ENCODE measurements around the gene DCT.
"Not testable (repeated sequence)": the region's sequence is repeated elsewhere in the genome, so short reads cannot be mapped to it uniquely, and the experiment has no call there.

Gene DCT

GRCh38 chr13:94479616-94480015, at the start of gene DCT:
TSS of gene DCT (minus strand) at chr13:94479682. CDS start at chr13:94479255, 427 bp downstream.
- DNase-seq, result no peak

DNA sequence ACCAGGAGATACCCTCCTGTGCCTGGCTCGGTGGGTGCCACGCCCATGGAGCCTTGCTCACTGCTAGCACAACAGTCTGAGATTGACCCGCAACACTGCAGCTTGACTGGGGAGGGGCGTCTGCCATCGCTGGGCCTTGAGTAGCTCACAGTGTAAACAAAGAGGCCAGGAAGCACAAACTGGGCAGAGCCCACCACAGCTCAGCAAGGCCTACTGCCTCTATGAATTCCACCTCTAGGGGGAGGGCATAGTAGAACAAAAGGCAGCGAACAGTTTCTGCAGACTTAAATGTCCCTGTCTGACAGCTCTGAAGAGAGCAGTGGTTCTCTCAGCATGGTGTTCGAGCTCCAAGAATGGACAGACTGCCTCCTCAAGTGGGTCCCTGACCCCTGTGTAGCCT, 47.5 kb upstream of the DCT start:
- not testable (repeated sequence) for DNase-seq

DNA sequence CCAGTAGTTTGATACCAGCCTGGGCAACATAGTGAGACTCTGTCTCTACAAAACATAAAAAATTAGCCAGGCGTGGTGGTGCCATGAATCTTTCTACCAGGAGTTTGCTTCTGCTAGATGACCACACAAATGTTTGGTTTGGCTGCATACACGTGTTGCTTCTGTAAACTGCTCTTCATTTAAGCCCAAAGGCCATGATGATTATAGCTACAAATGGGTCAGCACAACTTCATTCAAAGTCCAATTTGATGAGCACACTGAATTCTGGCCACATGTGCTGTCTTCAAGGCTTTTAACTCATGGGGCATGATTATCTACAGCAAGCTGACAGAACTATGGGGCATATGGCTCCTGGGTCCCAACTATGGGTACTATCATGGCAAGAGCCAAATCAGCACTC, 46.3 kb upstream of the DCT start:
- no peak for DNase-seq

DNA sequence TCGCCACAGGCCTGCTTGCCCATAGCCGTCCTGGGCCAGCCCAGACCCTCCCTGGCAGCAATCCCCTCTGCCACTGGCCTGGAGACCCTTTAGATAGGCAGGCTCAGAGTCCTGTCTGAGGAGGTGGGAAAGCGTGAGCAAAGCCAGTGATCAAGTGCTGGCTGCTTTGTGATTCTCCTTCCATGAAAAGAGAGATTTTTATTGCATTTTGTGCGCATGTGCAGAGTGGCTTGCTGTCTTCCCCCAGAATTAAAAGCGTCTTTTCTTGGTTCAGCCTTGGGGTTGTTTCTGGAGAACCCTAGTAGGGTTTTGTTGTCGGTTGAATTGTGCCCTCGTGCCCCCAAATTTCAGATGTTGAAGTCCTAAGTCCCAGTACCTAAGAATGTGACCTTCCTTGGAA, 44.9 kb upstream of the DCT start:
- DNase-seq, result no peak

DNA sequence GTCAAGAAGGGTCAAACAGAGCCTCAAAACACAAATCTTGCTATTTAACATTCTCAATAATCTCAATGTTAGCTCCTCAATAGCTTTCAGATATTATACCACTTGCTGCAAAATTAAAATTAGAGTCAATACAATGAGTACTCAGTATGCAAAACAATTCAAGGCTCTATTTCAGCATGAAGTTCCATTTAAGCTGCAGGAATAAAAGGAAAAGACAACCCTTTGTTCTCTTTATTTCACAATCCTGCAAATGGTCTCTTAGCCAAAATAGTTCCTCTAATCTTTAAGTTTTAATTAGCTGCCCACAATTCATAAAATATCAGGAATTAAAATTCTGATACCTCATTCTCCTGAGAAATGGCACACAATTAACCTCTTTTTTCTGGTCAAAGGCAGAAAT, 40.5 kb upstream of the DCT start:
- no peak for DNase-seq

- DNase-seq, result no peak
Measured at GRCh38 chr13:94516456-94516855, 37.0 kb upstream of the DCT start.

DNA sequence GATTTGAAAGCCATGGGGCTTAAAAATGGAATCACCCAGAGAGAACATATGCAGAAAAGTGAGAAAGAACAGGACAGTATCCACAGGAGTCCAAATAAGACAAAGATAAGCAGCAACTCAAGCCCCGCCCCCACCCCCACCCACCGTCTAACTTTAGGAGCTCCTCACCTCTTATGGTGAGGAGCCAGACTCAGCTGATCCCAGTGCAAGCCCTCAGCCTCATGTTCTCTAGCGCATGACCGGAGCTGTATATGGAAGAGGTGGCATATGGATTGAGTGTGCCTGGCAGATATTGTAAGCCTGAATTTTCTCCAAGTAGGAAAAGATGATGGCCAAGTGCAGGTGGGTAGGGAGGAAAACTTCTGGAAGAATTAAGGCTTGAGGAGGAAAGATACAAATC, 36.4 kb upstream of the DCT start:
- no peak for DNase-seq

DNA sequence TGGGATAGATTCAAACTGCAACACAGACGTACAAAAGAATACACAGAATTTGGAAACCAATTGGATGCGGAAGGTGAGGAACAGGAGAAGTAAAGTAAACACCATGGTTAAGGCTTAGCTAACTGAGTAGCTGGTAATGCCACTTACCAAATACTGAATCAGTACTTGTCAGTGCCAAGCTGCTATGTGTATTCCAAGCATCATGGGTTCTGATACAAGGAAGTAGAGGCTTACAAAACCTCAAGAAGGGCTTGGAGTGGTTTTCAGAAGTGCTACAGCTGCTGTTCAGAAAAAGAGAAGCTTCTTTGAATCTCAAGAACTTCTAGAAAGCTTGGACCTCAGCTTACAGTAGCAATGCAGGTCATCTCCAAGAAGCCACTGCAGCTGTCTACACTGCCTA, 35.9 kb upstream of the DCT start:
- no peak for DNase-seq

DNA sequence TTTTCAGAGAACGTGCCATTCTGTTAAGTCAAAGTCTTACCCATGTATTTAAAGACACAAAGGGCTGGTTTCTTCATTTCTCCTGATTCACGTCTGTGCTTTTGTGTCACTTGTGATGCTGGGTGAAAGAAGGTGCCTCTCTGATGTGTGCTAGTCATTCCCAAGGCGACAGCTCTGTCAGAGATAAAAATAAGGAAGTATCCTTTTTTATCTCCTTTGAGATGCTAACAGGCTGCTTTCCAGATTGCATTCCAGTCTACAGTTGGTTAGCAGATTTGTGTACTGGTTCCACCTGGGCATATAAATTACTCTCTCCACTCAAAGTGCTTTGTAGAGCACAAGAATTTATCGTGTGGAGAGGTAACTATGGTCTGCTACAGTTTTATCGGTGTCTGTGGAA, 33.5 kb upstream of the DCT start:
- no peak for DNase-seq

- no peak for DNase-seq
Measured at GRCh38 chr13:94505730-94506129, 26.2 kb upstream of the DCT start.

- DNase-seq, result no peak
Measured at GRCh38 chr13:94503851-94504250, 24.4 kb upstream of the DCT start.

GRCh38 chr13:94498831-94499230, 19.3 kb upstream of the DCT start:
- DNase-seq, result not testable (repeated sequence)

- DNase-seq, result no peak
Measured at GRCh38 chr13:94495806-94496205, 16.3 kb upstream of the DCT start.

DNA sequence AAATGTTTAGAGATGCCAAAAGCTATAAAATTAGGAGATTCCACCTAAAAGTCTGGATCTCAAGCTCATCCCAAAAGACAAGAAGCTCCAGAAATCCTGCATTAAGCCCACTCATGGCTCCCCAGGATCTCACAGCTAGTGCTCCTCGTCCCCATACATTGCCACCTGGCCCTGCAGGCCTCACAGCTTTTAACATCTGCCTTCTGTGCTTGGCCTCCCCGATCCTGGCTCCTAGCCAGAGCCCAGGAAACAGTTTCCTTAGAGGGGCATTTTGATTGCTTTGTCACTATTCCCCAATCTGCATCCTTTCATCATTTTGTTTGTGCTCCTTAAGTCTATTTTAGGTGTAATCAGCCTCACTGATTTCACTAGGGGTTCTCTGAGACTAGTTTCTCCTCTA, 14.5 kb upstream of the DCT start:
- DNase-seq, result no peak

DNA sequence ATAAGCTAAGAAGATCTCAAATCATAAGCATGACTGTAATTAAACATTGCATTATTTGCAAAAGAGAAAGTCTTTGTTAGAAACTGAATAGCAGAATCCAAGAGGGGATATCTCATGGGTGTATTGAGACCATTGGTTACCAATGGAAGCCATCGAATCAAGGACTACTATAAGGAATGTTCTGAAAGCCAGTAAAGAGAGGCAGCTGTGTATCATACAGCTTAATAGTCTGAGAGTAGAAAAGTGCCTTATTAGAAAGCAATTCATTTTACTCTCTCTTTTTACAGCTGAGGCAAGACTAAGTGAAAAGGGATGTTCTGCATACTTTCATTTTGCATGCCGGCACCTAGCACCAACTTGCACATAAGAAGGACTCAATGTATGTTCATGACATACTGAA, 7.6 kb upstream of the DCT start:
- no peak for DNase-seq

- no peak for DNase-seq
Measured at GRCh38 chr13:94483970-94484369, 4.5 kb upstream of the DCT start.

DNA sequence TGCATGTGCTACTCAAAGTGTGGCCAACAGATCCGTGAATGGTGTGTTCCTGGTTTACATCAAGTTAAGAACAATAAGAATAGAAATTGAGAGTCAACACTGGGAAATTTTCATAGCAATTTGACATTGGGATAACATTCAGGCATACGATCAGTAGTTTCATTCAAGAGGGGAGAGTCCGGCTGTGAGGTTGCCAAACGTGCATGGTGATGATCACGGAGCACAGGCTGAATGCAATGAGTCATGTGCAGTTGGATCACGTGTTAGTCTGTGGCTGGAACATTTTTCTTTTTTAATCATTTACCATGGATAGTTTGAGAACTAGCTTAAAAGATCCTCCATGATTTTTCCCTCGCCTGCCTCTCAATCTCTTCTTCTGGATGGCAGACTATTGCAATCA, 2.5 kb upstream of the DCT start:
- DNase-seq, result no peak

DNA sequence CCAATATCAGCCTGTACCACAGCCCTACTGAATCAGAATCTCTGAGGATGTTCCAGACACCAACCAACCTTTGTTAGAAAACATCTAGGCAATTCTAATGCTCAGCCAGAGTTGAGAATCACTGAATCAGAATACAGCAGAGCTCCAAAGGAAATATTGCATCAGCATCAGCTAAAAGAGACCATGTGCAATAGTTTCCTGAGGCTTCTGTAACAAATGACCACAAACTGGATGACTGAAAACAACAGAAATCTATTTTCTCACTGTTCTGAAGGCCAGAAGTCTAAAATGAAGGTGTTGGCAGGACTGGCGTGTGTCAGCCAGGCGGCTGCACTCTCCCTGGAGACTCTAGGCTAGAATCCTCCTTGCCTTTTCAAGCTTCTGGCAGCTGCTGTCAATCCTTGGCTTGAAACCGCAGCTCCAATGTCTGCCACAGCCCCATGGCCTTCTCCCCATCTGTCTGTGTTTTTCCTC, 1.2 kb upstream of the DCT start:
- no peak for DNase-seq

- no peak for DNase-seq
Measured at GRCh38 chr13:94478913-94479312, 569 bp downstream of the DCT start.

GRCh38 chr13:94470126-94470525, 9.4 kb downstream of the DCT start:
- DNase-seq, result no peak

DNA sequence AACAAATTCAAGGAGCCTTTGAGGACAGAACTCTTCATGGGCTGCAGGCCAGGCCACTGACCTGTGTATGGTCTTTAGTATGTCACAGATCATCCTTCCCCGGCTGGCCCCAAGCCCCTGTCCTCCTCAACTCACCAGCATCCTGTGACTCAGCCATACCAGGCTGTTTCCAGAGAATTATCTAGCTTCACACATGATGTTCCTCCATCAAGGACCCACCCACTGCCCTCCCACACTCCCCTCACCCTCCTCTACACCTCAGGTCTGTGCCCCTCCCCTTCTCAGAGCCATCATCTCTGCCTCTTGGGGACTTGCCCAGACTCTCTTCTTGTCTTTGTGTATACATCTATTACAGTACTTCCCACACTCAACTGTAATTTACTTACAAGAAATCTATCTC, 14.7 kb downstream of the DCT start:
- DNase-seq, result no peak

DNA sequence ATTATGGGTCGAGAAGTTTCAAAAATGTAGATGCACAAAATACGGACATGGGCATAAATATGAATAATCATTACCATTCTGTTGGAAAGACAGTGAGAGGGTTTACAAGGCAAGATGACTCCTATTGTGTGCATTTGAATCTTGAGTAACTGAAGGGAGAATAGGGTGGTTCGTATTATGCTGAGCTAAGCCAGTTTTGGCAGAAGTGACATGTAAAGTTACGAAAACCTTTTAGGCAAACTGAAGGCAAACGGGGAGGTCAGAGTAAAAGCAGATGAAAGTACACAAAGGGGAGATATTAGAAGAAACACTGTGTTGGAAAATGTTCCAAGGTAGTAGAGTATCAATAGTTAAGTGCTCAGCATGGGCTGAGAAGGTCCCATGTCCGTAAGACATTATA, 16.8 kb downstream of the DCT start:
- no peak for DNase-seq

GRCh38 chr13:94459116-94459515, 20.4 kb downstream of the DCT start:
- no peak for DNase-seq

- no peak for DNase-seq
Measured at GRCh38 chr13:94455414-94455813, 24.1 kb downstream of the DCT start.

DNA sequence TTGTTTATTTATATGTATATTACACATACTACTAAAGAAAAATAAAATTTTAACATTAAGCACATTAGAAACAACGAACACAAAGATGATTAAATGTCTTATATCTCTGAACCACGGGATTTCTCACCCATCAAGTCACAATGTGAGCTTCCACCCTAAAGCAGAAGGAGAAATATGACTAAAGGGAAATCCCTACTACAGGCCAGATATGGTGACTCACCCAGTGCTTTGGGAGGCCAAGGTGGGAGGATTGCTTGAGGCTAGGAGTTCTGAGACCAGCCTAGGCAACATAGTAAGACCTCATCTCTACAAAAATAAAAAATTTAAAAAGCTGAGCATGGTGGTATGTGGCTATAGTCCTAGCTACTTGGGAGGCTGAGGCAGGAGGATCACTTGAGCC, 24.6 kb downstream of the DCT start:
- no peak for DNase-seq

- no peak for DNase-seq
Measured at GRCh38 chr13:94454334-94454733, 25.1 kb downstream of the DCT start.

All from RPMI8226 (cell line).